Epithelial cell of esophagus (primary cell): ENCODE measurements around the gene DDI2.
A peak's percentile ranks its signal among the peaks of the same experiment; 100 is the strongest.

Experiments
- DNase-seq: peaks from one replicate; pipeline ENCODE4 v3.0.0; 2010; ENCODE audit warnings: low read depth
- H3K4me3 ChIP-seq: 2 replicates; pipeline ENCODE4 v1.5.1; 2011; ENCODE audit warnings: mild to moderate bottlenecking, low read length, control low read depth
- TF ChIP-seq, protein P1 (sequence below): IDR thresholded peaks from 2 replicates; pipeline ENCODE4 v1.5.1; 2011; ENCODE audit warnings: low read depth, mild to moderate bottlenecking, low read length, control low read depth, inconsistent platforms; ENCODE audit not compliant: insufficient read depth; ENCODE audit errors: missing control alignments

Gene DDI2

GRCh38 chr1:15617173-15618076 is at the start of gene DDI2:
Gene DDI2, plus strand, starts transcription at chr1:15617458. Its CDS starts 213 bp downstream, at chr1:15617671.
- DNase-seq: peak; percentile 98
- TF ChIP-seq, protein P1, sequence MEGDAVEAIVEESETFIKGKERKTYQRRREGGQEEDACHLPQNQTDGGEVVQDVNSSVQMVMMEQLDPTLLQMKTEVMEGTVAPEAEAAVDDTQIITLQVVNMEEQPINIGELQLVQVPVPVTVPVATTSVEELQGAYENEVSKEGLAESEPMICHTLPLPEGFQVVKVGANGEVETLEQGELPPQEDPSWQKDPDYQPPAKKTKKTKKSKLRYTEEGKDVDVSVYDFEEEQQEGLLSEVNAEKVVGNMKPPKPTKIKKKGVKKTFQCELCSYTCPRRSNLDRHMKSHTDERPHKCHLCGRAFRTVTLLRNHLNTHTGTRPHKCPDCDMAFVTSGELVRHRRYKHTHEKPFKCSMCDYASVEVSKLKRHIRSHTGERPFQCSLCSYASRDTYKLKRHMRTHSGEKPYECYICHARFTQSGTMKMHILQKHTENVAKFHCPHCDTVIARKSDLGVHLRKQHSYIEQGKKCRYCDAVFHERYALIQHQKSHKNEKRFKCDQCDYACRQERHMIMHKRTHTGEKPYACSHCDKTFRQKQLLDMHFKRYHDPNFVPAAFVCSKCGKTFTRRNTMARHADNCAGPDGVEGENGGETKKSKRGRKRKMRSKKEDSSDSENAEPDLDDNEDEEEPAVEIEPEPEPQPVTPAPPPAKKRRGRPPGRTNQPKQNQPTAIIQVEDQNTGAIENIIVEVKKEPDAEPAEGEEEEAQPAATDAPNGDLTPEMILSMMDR: no peak
- peak within 1 kb of the TSS; percentile 97 for H3K4me3 ChIP-seq

- no peak for DNase-seq
- TF ChIP-seq, protein P1: no peak
Measured at GRCh38 chr1:15568387-15569073, 48.7 kb upstream of the DDI2 start.

GRCh38 chr1:15570861-15571260 is 46.4 kb upstream of the DDI2 start:
- TF ChIP-seq, protein P1: no peak
- DNase-seq: no peak
- no peak overlapping the region for H3K4me3 ChIP-seq

More at GRCh38 chr1:15568387-15569073, 48.7 kb upstream of the DDI2 start:
- no peak overlapping the region for H3K4me3 ChIP-seq

- TF ChIP-seq, protein P1: no peak
- no peak for DNase-seq
- H3K4me3 ChIP-seq: no peak overlapping the region
Measured at GRCh38 chr1:15571266-15571665, 46.0 kb upstream of the DDI2 start.

DNA sequence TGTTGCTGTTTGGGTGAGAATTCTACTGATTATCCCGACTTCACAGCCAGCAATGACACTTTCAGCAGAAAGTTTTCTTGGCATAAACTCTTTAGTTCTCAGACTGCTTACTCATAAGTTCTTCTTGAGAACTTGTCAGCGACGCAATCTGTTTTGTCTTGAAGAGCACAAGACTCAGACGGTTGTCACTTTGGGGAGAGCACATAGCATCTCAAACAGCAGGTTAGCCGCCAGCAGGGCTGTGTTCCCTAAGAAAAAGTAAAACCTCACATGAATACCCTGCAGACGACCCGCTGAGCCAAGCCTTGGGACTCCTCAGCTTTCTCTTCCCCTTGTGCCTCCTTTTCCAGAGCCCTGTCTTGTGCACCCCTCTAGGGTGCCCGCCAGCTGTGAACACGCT is 43.8 kb upstream of the DDI2 start:
- H3K4me3 ChIP-seq: no peak overlapping the region
- TF ChIP-seq, protein P1: no peak
- DNase-seq: peak; percentile 43

DNA sequence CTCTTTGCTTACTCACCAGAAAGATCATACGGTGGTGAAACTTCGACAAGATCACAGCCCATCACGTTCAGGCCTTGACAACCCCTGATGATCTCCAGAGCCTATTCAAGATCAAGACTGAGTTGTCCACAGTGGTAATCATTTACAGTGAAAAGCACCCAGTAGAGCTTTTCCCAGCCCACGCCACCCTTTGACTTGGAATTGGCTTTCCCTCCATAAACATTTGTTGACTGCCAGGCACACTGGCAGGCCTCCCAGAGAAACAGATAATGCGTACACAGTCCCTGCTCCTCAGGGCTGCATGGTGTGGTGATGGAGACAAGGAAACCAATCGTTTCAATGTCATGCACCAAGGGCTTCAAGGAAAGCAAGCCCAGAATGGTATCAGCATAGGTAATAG is 42.5 kb upstream of the DDI2 start:
- TF ChIP-seq, protein P1: no peak
- no peak for DNase-seq
- H3K4me3 ChIP-seq: no peak overlapping the region
